Measurements from ENCODE around the gene HS6ST2.

HS6ST2 gene

GRCh38 chrX:132766452-132766851 lies 192.0 kb downstream of the HS6ST2 start:
- H3K27ac ChIP-seq (ENCODE audit: poor library complexity, severe bottlenecking) = no peak overlapping the region
- H3K27me3 ChIP-seq (ENCODE audit: insufficient read depth, poor library complexity, severe bottlenecking) = no peaks in the 10 kb centered on the region
- TF ChIP-seq, protein P1, sequence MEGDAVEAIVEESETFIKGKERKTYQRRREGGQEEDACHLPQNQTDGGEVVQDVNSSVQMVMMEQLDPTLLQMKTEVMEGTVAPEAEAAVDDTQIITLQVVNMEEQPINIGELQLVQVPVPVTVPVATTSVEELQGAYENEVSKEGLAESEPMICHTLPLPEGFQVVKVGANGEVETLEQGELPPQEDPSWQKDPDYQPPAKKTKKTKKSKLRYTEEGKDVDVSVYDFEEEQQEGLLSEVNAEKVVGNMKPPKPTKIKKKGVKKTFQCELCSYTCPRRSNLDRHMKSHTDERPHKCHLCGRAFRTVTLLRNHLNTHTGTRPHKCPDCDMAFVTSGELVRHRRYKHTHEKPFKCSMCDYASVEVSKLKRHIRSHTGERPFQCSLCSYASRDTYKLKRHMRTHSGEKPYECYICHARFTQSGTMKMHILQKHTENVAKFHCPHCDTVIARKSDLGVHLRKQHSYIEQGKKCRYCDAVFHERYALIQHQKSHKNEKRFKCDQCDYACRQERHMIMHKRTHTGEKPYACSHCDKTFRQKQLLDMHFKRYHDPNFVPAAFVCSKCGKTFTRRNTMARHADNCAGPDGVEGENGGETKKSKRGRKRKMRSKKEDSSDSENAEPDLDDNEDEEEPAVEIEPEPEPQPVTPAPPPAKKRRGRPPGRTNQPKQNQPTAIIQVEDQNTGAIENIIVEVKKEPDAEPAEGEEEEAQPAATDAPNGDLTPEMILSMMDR (IDR thresholded peaks at IDR 0.05; ENCODE audit: poor library complexity, severe bottlenecking) = no peak
- no peaks in the 10 kb centered on the region for H3K36me3 ChIP-seq (ENCODE audit: low read depth)
- no peak for ATAC-seq (ENCODE audit: low read depth)
- no peaks in the 10 kb centered on the region for H3K4me1 ChIP-seq (ENCODE audit: insufficient read depth, poor library complexity, severe bottlenecking)
- no peaks in the 10 kb centered on the region for H3K9me3 ChIP-seq (ENCODE audit: severe bottlenecking)
- DNase-seq (ENCODE audit: low spot score) = no peak
- H3K4me3 ChIP-seq (ENCODE audit: severe bottlenecking) = no peak overlapping the region

GRCh38 chrX:132763528-132763927 lies 194.9 kb downstream of the HS6ST2 start:
- ATAC-seq (ENCODE audit: low read depth) (no peak), DNase-seq (ENCODE audit: low spot score) (no peak)
- Histone ChIP-seq H3K36me3 (ENCODE audit: low read depth) (no peaks in the 10 kb centered on the region), H3K27me3 (ENCODE audit: insufficient read depth, poor library complexity, severe bottlenecking) (no peaks in the 10 kb centered on the region), H3K27ac (ENCODE audit: poor library complexity, severe bottlenecking) (no peak overlapping the region), H3K4me1 (ENCODE audit: insufficient read depth, poor library complexity, severe bottlenecking) (no peaks in the 10 kb centered on the region), H3K4me3 (ENCODE audit: severe bottlenecking) (no peak overlapping the region), H3K9me3 (ENCODE audit: severe bottlenecking) (no peaks in the 10 kb centered on the region)
- TF ChIP-seq, protein P1 (IDR thresholded peaks at IDR 0.05; ENCODE audit: poor library complexity, severe bottlenecking) = no peak

DNA sequence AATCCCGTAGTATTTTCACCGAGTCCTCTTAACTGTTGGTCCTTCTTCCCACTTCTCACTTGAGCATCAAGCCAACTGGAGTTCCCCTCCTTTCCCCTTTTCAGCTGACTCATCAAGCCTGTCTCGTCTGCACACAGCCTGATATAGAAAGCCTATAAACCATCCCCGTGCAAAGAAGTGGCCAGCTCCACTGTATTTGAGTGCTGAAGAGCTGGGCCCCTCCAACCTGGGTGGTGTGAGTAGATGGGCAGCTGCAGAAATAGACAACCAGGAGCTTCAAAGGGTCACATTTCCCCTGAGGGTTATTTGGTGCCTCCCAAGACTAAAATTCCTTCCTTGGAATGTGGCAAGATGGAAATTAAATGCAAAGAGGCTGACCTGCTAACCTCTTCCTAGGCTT lies 199.7 kb downstream of the HS6ST2 start:
- no peak for DNase-seq (ENCODE audit: low spot score)
- Histone ChIP-seq H3K27ac (ENCODE audit: poor library complexity, severe bottlenecking) (no peak overlapping the region), H3K9me3 (ENCODE audit: severe bottlenecking) (no peaks in the 10 kb centered on the region), H3K4me3 (ENCODE audit: severe bottlenecking) (no peak overlapping the region), H3K4me1 (ENCODE audit: insufficient read depth, poor library complexity, severe bottlenecking) (no peaks in the 10 kb centered on the region), H3K27me3 (ENCODE audit: insufficient read depth, poor library complexity, severe bottlenecking) (no peaks in the 10 kb centered on the region), H3K36me3 (ENCODE audit: low read depth) (no peaks in the 10 kb centered on the region)
- ATAC-seq (ENCODE audit: low read depth) = no peak
- TF ChIP-seq, protein P1 (IDR thresholded peaks at IDR 0.05; ENCODE audit: poor library complexity, severe bottlenecking) = no peak

GRCh38 chrX:132757066-132757623 lies 201.3 kb downstream of the HS6ST2 start:
- ATAC-seq (ENCODE audit: low read depth) = no peak
- no peaks in the 10 kb centered on the region for H3K27me3 ChIP-seq (ENCODE audit: insufficient read depth, poor library complexity, severe bottlenecking)
- TF ChIP-seq, protein P1 (IDR thresholded peaks at IDR 0.05; ENCODE audit: poor library complexity, severe bottlenecking) = no peak
- DNase-seq (ENCODE audit: low spot score) = no peak
- no peak overlapping the region for H3K4me3 ChIP-seq (ENCODE audit: severe bottlenecking)
- no peaks in the 10 kb centered on the region for H3K9me3 ChIP-seq (ENCODE audit: severe bottlenecking)
- H3K4me1 ChIP-seq (ENCODE audit: insufficient read depth, poor library complexity, severe bottlenecking) = no peaks in the 10 kb centered on the region
- H3K27ac ChIP-seq (ENCODE audit: poor library complexity, severe bottlenecking) = no peak overlapping the region
- H3K36me3 ChIP-seq (ENCODE audit: low read depth) = no peaks in the 10 kb centered on the region

DNA sequence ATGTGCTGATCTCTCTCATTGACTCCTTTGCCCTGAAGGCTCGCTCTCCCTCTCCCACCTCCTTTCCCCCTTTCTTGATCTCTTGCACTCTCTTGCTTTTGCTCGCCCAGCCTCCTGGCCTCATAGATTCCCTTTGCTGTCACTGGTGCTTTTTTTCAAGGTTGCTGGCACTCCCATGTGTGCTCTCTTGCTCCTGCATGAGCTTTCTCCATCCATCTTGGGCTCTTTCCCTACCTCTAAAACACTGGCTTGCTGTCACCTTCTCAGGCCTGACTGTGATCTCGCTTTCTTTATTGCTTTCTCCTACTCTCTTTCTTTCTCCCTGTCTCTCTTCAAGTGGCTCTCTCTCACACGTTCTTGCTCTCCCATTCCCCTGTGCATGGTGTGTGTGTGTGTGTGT lies 202.0 kb downstream of the HS6ST2 start:
- Histone ChIP-seq H3K36me3 (ENCODE audit: low read depth) (no peaks in the 10 kb centered on the region), H3K27me3 (ENCODE audit: insufficient read depth, poor library complexity, severe bottlenecking) (no peaks in the 10 kb centered on the region), H3K9me3 (ENCODE audit: severe bottlenecking) (no peaks in the 10 kb centered on the region), H3K27ac (ENCODE audit: poor library complexity, severe bottlenecking) (no peak overlapping the region), H3K4me3 (ENCODE audit: severe bottlenecking) (no peak overlapping the region), H3K4me1 (ENCODE audit: insufficient read depth, poor library complexity, severe bottlenecking) (no peaks in the 10 kb centered on the region)
- no peak for ATAC-seq (ENCODE audit: low read depth)
- TF ChIP-seq, protein P1 (IDR thresholded peaks at IDR 0.05; ENCODE audit: poor library complexity, severe bottlenecking) = no peak
- no peak for DNase-seq (ENCODE audit: low spot score)

Data from RWPE2 (cell line).